Osteocyte (in vitro differentiated cells): ENCODE measurements around the gene CLIC4. TPM values are rescaled to one million over a fixed set of nuclear protein-coding genes. Genes with fewer than 3 reads are reported as not detected.
A peak's percentile ranks its signal among the peaks of the same experiment; 100 is the strongest.

Source experiments
- DNase-seq: peaks from one replicate; pipeline ENCODE4 v3.0.0; 2021; ENCODE audit warnings: mixed read lengths; ENCODE audit not compliant: unreplicated experiment; ENCODE audit errors: extremely low spot score
- H3K27ac Mint-ChIP-seq: one replicate; pipeline ENCODE4 v1.8.0; 2021; ENCODE audit warnings: mild to moderate bottlenecking, mixed read lengths; ENCODE audit not compliant: unreplicated experiment
- H3K27me3 Mint-ChIP-seq: one replicate; pipeline ENCODE4 v1.8.0; 2021; ENCODE audit warnings: mixed read lengths; ENCODE audit not compliant: unreplicated experiment
- H3K36me3 Mint-ChIP-seq: one replicate; pipeline ENCODE4 v1.8.0; 2021; ENCODE audit warnings: mixed read lengths; ENCODE audit not compliant: unreplicated experiment
- H3K4me1 Mint-ChIP-seq: one replicate; pipeline ENCODE4 v1.8.0; 2021; ENCODE audit warnings: mixed read lengths; ENCODE audit not compliant: unreplicated experiment
- H3K4me3 Mint-ChIP-seq: one replicate; pipeline ENCODE4 v1.8.0; 2021; ENCODE audit warnings: mild to moderate bottlenecking, moderate library complexity, mixed read lengths; ENCODE audit not compliant: unreplicated experiment
- H3K9me3 Mint-ChIP-seq: one replicate; pipeline ENCODE4 v1.8.0; 2021; ENCODE audit warnings: mixed read lengths; ENCODE audit not compliant: unreplicated experiment
- CTCF ChIP-seq: fragments of 200-600 bp; sonication (generic); IDR thresholded peaks from 2 replicates; pipeline ENCODE4 v1.5.0; 2021; ENCODE audit warnings: antibody characterized with exemption, mild to moderate bottlenecking, moderate library complexity
- total RNA-seq: library from RNA; stranded (reverse); gene quantifications from 2 replicates; pipeline ENCODE4 v1.2.1, GENCODE V29; 2021

Gene CLIC4
- total RNA-seq, 1 donor from 2014 or later = 370 TPM

- DNase-seq = peak; percentile 75
- no peaks in the 10 kb centered on the region for H3K36me3 Mint-ChIP-seq
- H3K4me1 Mint-ChIP-seq = peaks cover 8% of the 10 kb centered on the region
- H3K27me3 Mint-ChIP-seq = peaks cover 13% of the 10 kb centered on the region
- no peak for TF ChIP-seq CTCF
- H3K27ac Mint-ChIP-seq = no peak overlapping the region
- H3K4me3 Mint-ChIP-seq = no peak overlapping the region
- H3K9me3 Mint-ChIP-seq = no peaks in the 10 kb centered on the region
Measured at GRCh38 chr1:24862775-24863483, 117.7 kb downstream of the CLIC4 start.

GRCh38 chr1:24864370-24864777 is 119.1 kb downstream of the CLIC4 start:
- TF ChIP-seq CTCF = no peak
- H3K36me3 Mint-ChIP-seq = no peaks in the 10 kb centered on the region
- H3K4me1 Mint-ChIP-seq = peaks cover 8% of the 10 kb centered on the region
- no peak overlapping the region for H3K27ac Mint-ChIP-seq
- no peaks in the 10 kb centered on the region for H3K9me3 Mint-ChIP-seq
- peaks cover 12% of the 10 kb centered on the region for H3K27me3 Mint-ChIP-seq
- H3K4me3 Mint-ChIP-seq = no peak overlapping the region
- DNase-seq = peak; percentile 42

- DNase-seq = peak; percentile 54
- Mint-ChIP-seq H3K36me3 (no peaks in the 10 kb centered on the region), H3K4me3 (no peak overlapping the region), H3K27me3 (peaks cover 12% of the 10 kb centered on the region), H3K27ac (no peak overlapping the region), H3K9me3 (no peaks in the 10 kb centered on the region), H3K4me1 (peaks cover 8% of the 10 kb centered on the region)
- no peak for TF ChIP-seq CTCF
Measured at GRCh38 chr1:24865168-24865567, 119.9 kb downstream of the CLIC4 start.

- H3K4me3 Mint-ChIP-seq = no peak overlapping the region
- no peaks in the 10 kb centered on the region for H3K9me3 Mint-ChIP-seq
- TF ChIP-seq CTCF = no peak
- peaks cover 12% of the 10 kb centered on the region for H3K27me3 Mint-ChIP-seq
- no peak for DNase-seq
- H3K4me1 Mint-ChIP-seq = peaks cover 8% of the 10 kb centered on the region
- H3K36me3 Mint-ChIP-seq = no peaks in the 10 kb centered on the region
- H3K27ac Mint-ChIP-seq = no peak overlapping the region
Measured at GRCh38 chr1:24865587-24865986, 120.3 kb downstream of the CLIC4 start.

GRCh38 chr1:24866211-24867083 is 121.2 kb downstream of the CLIC4 start:
- peaks cover 8% of the 10 kb centered on the region for H3K4me1 Mint-ChIP-seq
- no peak overlapping the region for H3K27ac Mint-ChIP-seq
- TF ChIP-seq CTCF = peak; percentile 10
- no peaks in the 10 kb centered on the region for H3K36me3 Mint-ChIP-seq
- DNase-seq = peak; percentile 65
- H3K9me3 Mint-ChIP-seq = no peaks in the 10 kb centered on the region
- peaks cover 15% of the 10 kb centered on the region for H3K27me3 Mint-ChIP-seq
- no peak overlapping the region for H3K4me3 Mint-ChIP-seq
